Melanocyte of skin (primary cell): ENCODE results near the gene CYP2J2. TPM values are rescaled to one million over a fixed set of nuclear protein-coding genes. Genes with fewer than 3 reads are reported as not detected.

Source experiments
- small RNA-seq, 2 donors: library from RNA; depleted of rRNA; stranded (forward); fragments of <200 nt; gene quantifications; one replicate each; pipeline ENCODE3, GENCODE V24; 2012
- total RNA-seq, 2 donors: library from RNA; depleted of rRNA; stranded (reverse); fragments of >200 nt; gene quantifications; 2 replicates each; pipeline ENCODE4 v1.2.3, GENCODE V29; 2012

Gene CYP2J2
- total RNA-seq, result 1 to 10 TPM; 1.7 to 2.0 TPM

GRCh38 chr1:59926381-59927123 is at the start of gene CYP2J2:
Gene CYP2J2, minus strand, starts transcription at chr1:59926773. Its CDS starts 27 bp downstream, at chr1:59926746.

Small RNA genes lying within 50 kb of the gene (small RNA-seq; reads per million reads assigned to genes)
- gene RN7SL475P, result 0 reads per million in 2 donors

Other genes starting within 250 kb of the CYP2J2 start
- under 1 TPM in 1 of 2 donors, not detected in 1; under 0.01 TPM for gene HOOK1, start 111.8 kb downstream of the CYP2J2 start, total RNA-seq
- gene C1orf87, start 147.0 kb upstream of the CYP2J2 start, total RNA-seq, result not detected